ENCODE data around the gene NALCN. TPM values are rescaled to one million over a fixed set of nuclear protein-coding genes. Genes with fewer than 3 reads are reported as not detected.

Gene NALCN
- total RNA-seq, 1 donor from 2014 or later = 18.5 TPM

GRCh38 chr13:101300531-101300930 is 115.8 kb downstream of the NALCN start:
- intact Hi-C loops (cut with DNase I) = loop anchor here (10.0 kb wide), 2 partner anchors 86 to 1094 kb away; no protein-coding TSS in a partner anchor
- Histone ChIP-seq H3K4me3 (no peak overlapping the region), H3K4me1 (peaks cover 0 to 3% of the 10 kb centered on the region in 2 donors), H3K27me3 (no peaks in the 10 kb centered on the region), H3K9me3 (no peaks in the 10 kb centered on the region), H3K36me3 (no peaks in the 10 kb centered on the region), H3K27ac (no peak overlapping the region)
- no peak for TF ChIP-seq CTCF (IDR thresholded peaks at IDR 0.05)
- no peak for DNase-seq (ENCODE audit: low spot score in 2 of 2)

GRCh38 chr13:101298517-101298916 is 117.8 kb downstream of the NALCN start:
- H3K36me3 ChIP-seq = no peaks in the 10 kb centered on the region
- no peak for TF ChIP-seq CTCF (IDR thresholded peaks at IDR 0.05)
- intact Hi-C loops (cut with DNase I) = loop anchor here (10.0 kb wide), 1 partner anchor 144 kb away; no protein-coding TSS in a partner anchor
- peaks cover 0 to 3% of the 10 kb centered on the region in 2 donors for H3K4me1 ChIP-seq
- no peak overlapping the region for H3K4me3 ChIP-seq
- no peak for DNase-seq (ENCODE audit: low spot score in 2 of 2)
- no peaks in the 10 kb centered on the region for H3K27me3 ChIP-seq
- no peaks in the 10 kb centered on the region for H3K9me3 ChIP-seq
- no peak overlapping the region for H3K27ac ChIP-seq

- H3K36me3 ChIP-seq = no peaks in the 10 kb centered on the region
- no peak for DNase-seq (ENCODE audit: low spot score in 2 of 2)
- H3K27me3 ChIP-seq = no peaks in the 10 kb centered on the region
- no peaks in the 10 kb centered on the region for H3K4me1 ChIP-seq
- intact Hi-C loops (cut with DNase I) = loop anchor here (10.0 kb wide), 1 partner anchor 143 kb away; no protein-coding TSS in a partner anchor
- TF ChIP-seq CTCF (IDR thresholded peaks at IDR 0.05) = no peak
- no peaks in the 10 kb centered on the region for H3K9me3 ChIP-seq
- H3K4me3 ChIP-seq = no peak overlapping the region
- H3K27ac ChIP-seq = no peak overlapping the region
These were observed 118.5 kb downstream of the NALCN start for GRCh38 chr13:101297794-101298193.

DNA sequence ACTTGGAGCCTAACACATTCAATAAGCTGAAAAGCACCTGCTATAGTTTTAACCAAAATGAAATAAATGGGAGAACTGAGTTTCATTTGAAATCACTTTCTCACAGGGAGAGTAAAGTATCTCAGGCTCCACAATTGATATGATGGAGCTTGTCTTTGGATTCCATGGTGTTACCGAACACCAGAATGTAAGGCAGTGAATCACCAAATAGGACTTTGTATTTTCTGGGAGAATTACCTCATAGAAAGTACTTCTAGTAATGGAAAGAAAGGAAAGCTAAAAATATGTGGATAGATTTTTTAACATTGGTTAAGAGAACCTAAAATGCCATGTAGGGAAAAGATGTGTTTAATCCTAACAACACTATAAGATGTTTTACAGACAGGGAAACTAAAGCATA is 123.6 kb downstream of the NALCN start:
- intact Hi-C loops (cut with DNase I) = loop anchor here (10.0 kb wide), 1 partner anchor 138 kb away; no protein-coding TSS in a partner anchor
- TF ChIP-seq CTCF (IDR thresholded peaks at IDR 0.05) = no peak
- H3K27ac ChIP-seq = no peak overlapping the region
- no peaks in the 10 kb centered on the region for H3K4me1 ChIP-seq
- no peaks in the 10 kb centered on the region for H3K36me3 ChIP-seq
- H3K27me3 ChIP-seq = no peaks in the 10 kb centered on the region
- no peaks in the 10 kb centered on the region for H3K9me3 ChIP-seq
- DNase-seq (ENCODE audit: low spot score in 2 of 2) = no peak
- H3K4me3 ChIP-seq = no peak overlapping the region

DNA sequence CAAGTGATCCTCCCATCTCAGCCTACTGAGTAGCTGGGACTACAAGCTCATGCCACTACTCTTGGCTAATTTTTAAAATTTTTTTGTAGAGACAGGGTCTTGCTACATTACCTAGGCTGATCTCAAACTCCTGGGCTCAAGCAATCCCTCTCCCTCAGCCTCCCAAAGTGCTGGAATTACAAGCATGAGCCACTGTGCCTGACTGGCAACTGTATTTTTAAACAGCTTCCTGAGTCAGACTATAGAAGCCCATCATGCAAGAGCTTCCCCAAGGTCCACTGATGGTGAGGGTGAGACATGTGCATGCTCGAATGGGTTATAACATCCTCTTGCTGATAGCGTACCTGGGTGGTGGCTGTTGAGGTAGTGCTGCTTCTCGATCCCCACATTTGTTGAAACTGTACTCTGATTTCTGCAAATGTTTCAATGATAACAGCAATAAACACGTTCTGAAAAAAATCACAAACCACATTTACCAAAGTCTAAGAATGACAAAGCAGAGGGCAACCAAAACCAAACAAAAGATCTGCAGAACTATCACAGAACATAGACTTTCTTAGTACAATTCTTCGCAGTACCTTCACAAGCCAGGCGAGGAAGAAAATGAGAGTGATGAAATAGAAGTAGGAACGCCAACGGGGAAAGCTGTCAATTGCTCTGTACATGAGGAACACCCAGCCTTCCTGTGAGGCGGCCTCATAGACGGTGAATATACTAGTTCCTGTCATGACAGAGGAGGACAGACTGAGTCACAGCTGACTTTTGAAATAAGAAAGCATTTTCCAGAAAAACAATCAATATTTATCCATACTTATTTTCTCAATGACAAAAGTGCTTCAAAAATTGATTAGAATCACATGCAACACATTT is 124.4 kb downstream of the NALCN start:
- no peak for TF ChIP-seq CTCF (IDR thresholded peaks at IDR 0.05)
- no peaks in the 10 kb centered on the region for H3K9me3 ChIP-seq

More for the DNA sequence above, 124.4 kb downstream of the NALCN start:
- intact Hi-C loops (cut with DNase I) = loop anchor here (10.0 kb wide), 1 partner anchor 137 kb away; no protein-coding TSS in a partner anchor
- H3K36me3 ChIP-seq = no peaks in the 10 kb centered on the region
- H3K27me3 ChIP-seq = no peaks in the 10 kb centered on the region
- no peak for DNase-seq (ENCODE audit: low spot score in 2 of 2)
- H3K27ac ChIP-seq = no peak overlapping the region
- no peak overlapping the region for H3K4me3 ChIP-seq
- no peaks in the 10 kb centered on the region for H3K4me1 ChIP-seq
